ENCODE measurements around the gene PPM1D.

PPM1D gene

GRCh38 chr17:60585887-60586286 lies 14.1 kb upstream of the PPM1D start:
- H3K4me3 ChIP-seq (replicated peaks; ENCODE audit: insufficient read depth, low read length), result no peak overlapping the region
- no peak for TF ChIP-seq SPI1 (IDR thresholded peaks at IDR 0.05; ENCODE audit: borderline replicate concordance, low read depth)
- TF ChIP-seq, protein P1, sequence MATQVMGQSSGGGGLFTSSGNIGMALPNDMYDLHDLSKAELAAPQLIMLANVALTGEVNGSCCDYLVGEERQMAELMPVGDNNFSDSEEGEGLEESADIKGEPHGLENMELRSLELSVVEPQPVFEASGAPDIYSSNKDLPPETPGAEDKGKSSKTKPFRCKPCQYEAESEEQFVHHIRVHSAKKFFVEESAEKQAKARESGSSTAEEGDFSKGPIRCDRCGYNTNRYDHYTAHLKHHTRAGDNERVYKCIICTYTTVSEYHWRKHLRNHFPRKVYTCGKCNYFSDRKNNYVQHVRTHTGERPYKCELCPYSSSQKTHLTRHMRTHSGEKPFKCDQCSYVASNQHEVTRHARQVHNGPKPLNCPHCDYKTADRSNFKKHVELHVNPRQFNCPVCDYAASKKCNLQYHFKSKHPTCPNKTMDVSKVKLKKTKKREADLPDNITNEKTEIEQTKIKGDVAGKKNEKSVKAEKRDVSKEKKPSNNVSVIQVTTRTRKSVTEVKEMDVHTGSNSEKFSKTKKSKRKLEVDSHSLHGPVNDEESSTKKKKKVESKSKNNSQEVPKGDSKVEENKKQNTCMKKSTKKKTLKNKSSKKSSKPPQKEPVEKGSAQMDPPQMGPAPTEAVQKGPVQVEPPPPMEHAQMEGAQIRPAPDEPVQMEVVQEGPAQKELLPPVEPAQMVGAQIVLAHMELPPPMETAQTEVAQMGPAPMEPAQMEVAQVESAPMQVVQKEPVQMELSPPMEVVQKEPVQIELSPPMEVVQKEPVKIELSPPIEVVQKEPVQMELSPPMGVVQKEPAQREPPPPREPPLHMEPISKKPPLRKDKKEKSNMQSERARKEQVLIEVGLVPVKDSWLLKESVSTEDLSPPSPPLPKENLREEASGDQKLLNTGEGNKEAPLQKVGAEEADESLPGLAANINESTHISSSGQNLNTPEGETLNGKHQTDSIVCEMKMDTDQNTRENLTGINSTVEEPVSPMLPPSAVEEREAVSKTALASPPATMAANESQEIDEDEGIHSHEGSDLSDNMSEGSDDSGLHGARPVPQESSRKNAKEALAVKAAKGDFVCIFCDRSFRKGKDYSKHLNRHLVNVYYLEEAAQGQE (IDR thresholded peaks at IDR 0.05; ENCODE audit: insufficient replicate concordance, low read depth), result no peak
- TF ChIP-seq GABPA (IDR thresholded peaks at IDR 0.05; ENCODE audit: low read depth), result no peak
- no peak for TF ChIP-seq POLR2AphosphoS5 (IDR thresholded peaks at IDR 0.05; ENCODE audit: low read depth)
- TF ChIP-seq, protein P2, sequence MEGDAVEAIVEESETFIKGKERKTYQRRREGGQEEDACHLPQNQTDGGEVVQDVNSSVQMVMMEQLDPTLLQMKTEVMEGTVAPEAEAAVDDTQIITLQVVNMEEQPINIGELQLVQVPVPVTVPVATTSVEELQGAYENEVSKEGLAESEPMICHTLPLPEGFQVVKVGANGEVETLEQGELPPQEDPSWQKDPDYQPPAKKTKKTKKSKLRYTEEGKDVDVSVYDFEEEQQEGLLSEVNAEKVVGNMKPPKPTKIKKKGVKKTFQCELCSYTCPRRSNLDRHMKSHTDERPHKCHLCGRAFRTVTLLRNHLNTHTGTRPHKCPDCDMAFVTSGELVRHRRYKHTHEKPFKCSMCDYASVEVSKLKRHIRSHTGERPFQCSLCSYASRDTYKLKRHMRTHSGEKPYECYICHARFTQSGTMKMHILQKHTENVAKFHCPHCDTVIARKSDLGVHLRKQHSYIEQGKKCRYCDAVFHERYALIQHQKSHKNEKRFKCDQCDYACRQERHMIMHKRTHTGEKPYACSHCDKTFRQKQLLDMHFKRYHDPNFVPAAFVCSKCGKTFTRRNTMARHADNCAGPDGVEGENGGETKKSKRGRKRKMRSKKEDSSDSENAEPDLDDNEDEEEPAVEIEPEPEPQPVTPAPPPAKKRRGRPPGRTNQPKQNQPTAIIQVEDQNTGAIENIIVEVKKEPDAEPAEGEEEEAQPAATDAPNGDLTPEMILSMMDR (IDR thresholded peaks at IDR 0.05; ENCODE audit: insufficient read depth, low read length), result no peak

DNA sequence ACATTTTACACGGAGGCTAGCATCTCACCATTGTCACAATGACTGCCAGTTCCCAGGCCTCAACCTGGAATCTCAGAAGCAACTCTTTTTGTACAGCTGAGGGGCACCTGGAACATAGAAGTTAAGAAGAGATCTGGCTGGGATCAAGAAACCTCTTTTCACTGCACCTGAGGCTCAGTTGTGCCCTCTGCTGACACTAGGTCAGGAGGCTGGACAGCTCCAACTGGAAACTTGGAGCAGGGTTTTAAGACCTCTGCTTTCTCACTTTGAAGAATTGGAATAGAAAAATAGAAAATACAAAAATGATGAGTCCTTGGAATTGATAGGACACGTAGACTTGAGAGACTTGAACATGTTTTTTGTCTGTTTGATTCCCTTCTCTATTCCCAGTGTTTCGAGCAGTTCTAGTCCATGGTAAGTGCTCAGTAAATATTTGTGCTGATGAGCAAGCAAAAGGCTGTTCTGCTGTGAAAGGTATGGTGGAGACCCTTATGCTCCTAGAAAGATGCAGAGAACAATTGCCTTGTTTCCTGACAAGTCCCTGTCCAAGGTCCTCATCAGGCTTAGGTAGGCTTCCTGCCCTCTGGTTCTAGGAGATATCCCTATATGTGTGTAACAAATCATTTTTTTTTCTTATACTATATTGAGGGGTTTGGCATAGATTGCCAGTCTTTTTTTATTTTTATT lies 13.6 kb upstream of the PPM1D start:
- TF ChIP-seq, protein P2 (IDR thresholded peaks at IDR 0.05; ENCODE audit: insufficient read depth, low read length), result peak; percentile 4
- TF ChIP-seq, protein P1 (IDR thresholded peaks at IDR 0.05; ENCODE audit: insufficient replicate concordance, low read depth), result peak; percentile 87
- no peak for TF ChIP-seq SPI1 (IDR thresholded peaks at IDR 0.05; ENCODE audit: borderline replicate concordance, low read depth)
- Histone ChIP-seq H3K4me3 (replicated peaks; ENCODE audit: insufficient read depth, low read length) (no peak overlapping the region), H3K27ac (replicated peaks) (no peak overlapping the region), H3K27me3 (ENCODE audit: insufficient read depth, poor library complexity, severe bottlenecking) (no peaks in the 10 kb centered on the region)
- no peak for DNase-seq (ENCODE audit: low read depth in 1 of 2, low spot score in 1 of 2)

More at GRCh38 chr17:60585887-60586286, 14.1 kb upstream of the PPM1D start:
- Histone ChIP-seq H3K27ac (replicated peaks) (no peak overlapping the region), H3K27me3 (ENCODE audit: insufficient read depth, poor library complexity, severe bottlenecking) (no peaks in the 10 kb centered on the region)
- no peak for DNase-seq (ENCODE audit: low read depth in 1 of 2, low spot score in 1 of 2)

GRCh38 chr17:60590070-60590469 lies 9.9 kb upstream of the PPM1D start:
- Histone ChIP-seq H3K27me3 (ENCODE audit: insufficient read depth, poor library complexity, severe bottlenecking) (no peaks in the 10 kb centered on the region), H3K4me3 (replicated peaks; ENCODE audit: insufficient read depth, low read length) (no peak overlapping the region), H3K27ac (replicated peaks) (no peak overlapping the region)
- DNase-seq (ENCODE audit: low read depth in 1 of 2, low spot score in 1 of 2), result no peak
- no peak for TF ChIP-seq SPI1 (IDR thresholded peaks at IDR 0.05; ENCODE audit: borderline replicate concordance, low read depth)
- TF ChIP-seq, protein P1 (IDR thresholded peaks at IDR 0.05; ENCODE audit: insufficient replicate concordance, low read depth), result no peak
- TF ChIP-seq POLR2AphosphoS5 (IDR thresholded peaks at IDR 0.05; ENCODE audit: low read depth), result no peak
- TF ChIP-seq GABPA (IDR thresholded peaks at IDR 0.05; ENCODE audit: low read depth), result no peak
- TF ChIP-seq, protein P2 (IDR thresholded peaks at IDR 0.05; ENCODE audit: insufficient read depth, low read length), result no peak
